K562 (cell line): ENCODE data around the gene KIN. TPM values are rescaled to one million over a fixed set of nuclear protein-coding genes. Genes with fewer than 3 reads are reported as not detected.

Source experiments
- ATF6 ChIP-seq: sonication (generic); formaldehyde crosslinking; IDR thresholded peaks from 2 replicates; pipeline ENCODE4 v1.4.0; 2020; ENCODE audit warnings: mild to moderate bottlenecking, missing genetic modification reagents
- GABPB1 ChIP-seq: sonication (generic); formaldehyde crosslinking; IDR thresholded peaks from 2 replicates; pipeline ENCODE4 v1.8.0; 2022; ENCODE audit warnings: mild to moderate bottlenecking, missing genetic modification reagents
- HMGN3 ChIP-seq: IDR thresholded peaks from 2 replicates; pipeline ENCODE4 v1.6.1; 2011; ENCODE audit warnings: borderline replicate concordance, low read depth, mild to moderate bottlenecking, mixed read lengths, low read length; ENCODE audit not compliant: insufficient read length; ENCODE audit errors: extremely low read depth
- NFIC ChIP-seq: fragments of 450-650 bp; IDR thresholded peaks from 2 replicates; pipeline ENCODE4 v1.6.1; 2017; ENCODE audit warnings: mild to moderate bottlenecking, inconsistent platforms
- NR2C1 ChIP-seq, 2 experiments: fragments of 450-650 bp; IDR thresholded peaks; 2 replicates each; pipeline ENCODE4 v1.6.1; 2017; ENCODE audit warnings: mild to moderate bottlenecking in 2 of 2, antibody characterized with exemption in 1 of 2, inconsistent platforms in 1 of 2, missing compliant biosample characterization in 1 of 2, missing genetic modification characterization in 1 of 2
- PCBP1 ChIP-seq: fragments of 200-400 bp; formaldehyde crosslinking; IDR thresholded peaks from 2 replicates; pipeline ENCODE4 v1.6.1; 2018; ENCODE audit warnings: mild to moderate bottlenecking, low read depth, low read length; ENCODE audit not compliant: poor library complexity, severe bottlenecking
- PRPF4 ChIP-seq: fragments of 200-400 bp; formaldehyde crosslinking; IDR thresholded peaks from one replicate; pipeline ENCODE4 v1.6.1; 2017; ENCODE audit warnings: low read length, low read depth, mild to moderate bottlenecking; ENCODE audit not compliant: insufficient read depth, poor library complexity, severe bottlenecking
- SMAD1 ChIP-seq: fragments of 150-350 bp; IDR thresholded peaks from 2 replicates; pipeline ENCODE4 v1.6.1; 2014; ENCODE audit warnings: low read length, low read depth; ENCODE audit not compliant: partially characterized antibody
- SMAD2 ChIP-seq: fragments of 150-350 bp; IDR thresholded peaks from 2 replicates; pipeline ENCODE4 v1.6.1; 2014; ENCODE audit warnings: low read depth, mild to moderate bottlenecking, low read length
- ZMIZ1 ChIP-seq, 2 experiments: fragments of 150-350 bp in 1 of 2; IDR thresholded peaks; 2 replicates each; pipeline ENCODE4 v1.6.1; 2012 to 2016; ENCODE audit warnings: low read depth in 2 of 2, low read length in 2 of 2, mild to moderate bottlenecking in 1 of 2, moderate library complexity in 1 of 2
- ZNF174 ChIP-seq: fragments of 250-450 bp; sonication (Bioruptor Pico); IDR thresholded peaks from 2 replicates; pipeline ENCODE4 v1.4.0; 2020; ENCODE audit warnings: mild to moderate bottlenecking
- ZNF253 ChIP-seq: fragments of 250-450 bp; sonication (Bioruptor Pico); conservative IDR thresholded peaks from 2 replicates; pipeline ENCODE4 v1.6.1; 2021; ENCODE audit warnings: mild to moderate bottlenecking
- polyA plus RNA-seq, 8 experiments: library from polyadenylated mRNA; depleted of rRNA in 4 of 8; stranded (reverse) in 5 of 8; unstranded in 3 of 8; fragments of >200 nt; fragmentation: Nextera tagmentation in 2 of 8; fragmentation: Illumina TruSeq in 1 of 8; extraction: Ambion mirVana in 2 of 8; extraction: Trizol in 1 of 8; gene quantifications; 2 replicates each; pipeline versions ENCODE4 v1.2.1 to v1.2.3, GENCODE V29; 2011 to 2014; ENCODE audit warnings: inconsistent platforms in 1 of 8, missing spikeins in 1 of 8
- total RNA-seq, 7 experiments: library from RNA; depleted of rRNA in 6 of 7; stranded (reverse); fragments of >200 nt in 6 of 7; fragmentation: Illumina TruSeq in 2 of 7; extraction: Trizol in 2 of 7; gene quantifications; 2 replicates each; pipeline versions ENCODE4 v1.2.1 to v1.2.3, GENCODE V29; 2011 to 2021; ENCODE audit warnings: low replicate concordance in 1 of 7
- TF ChIP-seq, protein P1 (sequence below): fragments of 200-800 bp; sonication (Bioruptor generic); IDR thresholded peaks from 2 replicates; pipeline ENCODE4 v1.6.1; 2017; ENCODE audit warnings: missing genetic modification characterization, missing compliant biosample characterization
- TF ChIP-seq, protein P2 (sequence below): fragments of 250-450 bp; sonication (Bioruptor Pico); IDR thresholded peaks from 2 replicates; pipeline ENCODE4 v1.8.0; 2022; ENCODE audit warnings: moderate library complexity, mild to moderate bottlenecking, inconsistent platforms
- TF ChIP-seq, protein P3 (sequence below): sonication (generic); formaldehyde crosslinking; IDR thresholded peaks from 2 replicates; pipeline ENCODE4 v1.9.0; 2022; ENCODE audit warnings: mild to moderate bottlenecking, missing genetic modification reagents

The KIN gene
- total and polyA plus RNA-seq, 9 of the 15 experiments (the other 6 are each of a cell fraction or from before 2014, with no cell fraction given) = 11.7 to 35.6 (median 16.0) TPM

DNA sequence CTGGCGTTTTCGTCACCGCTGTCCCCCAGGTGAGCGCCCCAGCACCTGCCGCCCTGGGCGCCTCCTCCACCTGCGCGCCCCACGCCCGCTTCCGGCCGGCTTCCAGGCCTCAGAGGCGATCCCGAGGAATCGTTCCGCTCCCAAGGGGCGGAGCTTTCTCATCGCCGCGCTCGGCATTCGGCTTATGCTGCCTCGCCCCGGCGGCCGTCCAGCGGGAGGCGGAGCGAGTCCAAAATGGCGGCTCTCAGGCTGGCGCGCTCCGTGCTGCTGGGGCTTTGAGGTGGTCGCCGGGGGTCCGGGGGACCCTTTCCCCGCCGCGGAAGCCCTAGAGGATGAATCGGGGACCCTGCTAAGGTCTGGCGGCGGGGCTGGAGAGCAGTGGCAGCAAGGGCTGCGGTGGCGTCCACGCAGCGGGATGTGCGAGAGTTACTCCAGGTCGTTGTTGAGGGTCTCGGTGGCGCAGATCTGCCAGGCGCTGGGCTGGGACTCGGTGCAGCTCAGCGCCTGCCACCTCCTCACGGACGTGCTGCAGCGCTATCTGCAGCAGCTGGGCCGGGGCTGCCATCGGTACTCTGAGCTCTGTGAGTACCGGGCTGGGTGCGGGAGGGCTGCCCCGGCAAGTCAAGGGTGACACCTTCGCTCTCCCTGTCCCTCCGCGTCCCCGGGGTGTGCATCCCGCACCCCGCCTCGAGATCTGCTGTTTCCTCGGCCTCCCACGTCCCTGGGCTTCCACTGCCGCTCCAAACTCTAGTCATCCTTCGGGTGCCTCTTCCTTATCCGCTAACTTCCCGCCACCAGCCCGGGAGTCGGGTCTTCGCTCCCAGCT lies 30.7 kb upstream of the KIN start, which contains the start of gene TAF3 (continued):
- TF ChIP-seq, protein P1, sequence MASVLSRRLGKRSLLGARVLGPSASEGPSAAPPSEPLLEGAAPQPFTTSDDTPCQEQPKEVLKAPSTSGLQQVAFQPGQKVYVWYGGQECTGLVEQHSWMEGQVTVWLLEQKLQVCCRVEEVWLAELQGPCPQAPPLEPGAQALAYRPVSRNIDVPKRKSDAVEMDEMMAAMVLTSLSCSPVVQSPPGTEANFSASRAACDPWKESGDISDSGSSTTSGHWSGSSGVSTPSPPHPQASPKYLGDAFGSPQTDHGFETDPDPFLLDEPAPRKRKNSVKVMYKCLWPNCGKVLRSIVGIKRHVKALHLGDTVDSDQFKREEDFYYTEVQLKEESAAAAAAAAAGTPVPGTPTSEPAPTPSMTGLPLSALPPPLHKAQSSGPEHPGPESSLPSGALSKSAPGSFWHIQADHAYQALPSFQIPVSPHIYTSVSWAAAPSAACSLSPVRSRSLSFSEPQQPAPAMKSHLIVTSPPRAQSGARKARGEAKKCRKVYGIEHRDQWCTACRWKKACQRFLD (CRISPR knock-in tag) = peak; percentile 96
- peak; percentile 58 for TF ChIP-seq SMAD1
- TF ChIP-seq ATF6 (CRISPR knock-in tag) = no peak
- TF ChIP-seq, protein P2, sequence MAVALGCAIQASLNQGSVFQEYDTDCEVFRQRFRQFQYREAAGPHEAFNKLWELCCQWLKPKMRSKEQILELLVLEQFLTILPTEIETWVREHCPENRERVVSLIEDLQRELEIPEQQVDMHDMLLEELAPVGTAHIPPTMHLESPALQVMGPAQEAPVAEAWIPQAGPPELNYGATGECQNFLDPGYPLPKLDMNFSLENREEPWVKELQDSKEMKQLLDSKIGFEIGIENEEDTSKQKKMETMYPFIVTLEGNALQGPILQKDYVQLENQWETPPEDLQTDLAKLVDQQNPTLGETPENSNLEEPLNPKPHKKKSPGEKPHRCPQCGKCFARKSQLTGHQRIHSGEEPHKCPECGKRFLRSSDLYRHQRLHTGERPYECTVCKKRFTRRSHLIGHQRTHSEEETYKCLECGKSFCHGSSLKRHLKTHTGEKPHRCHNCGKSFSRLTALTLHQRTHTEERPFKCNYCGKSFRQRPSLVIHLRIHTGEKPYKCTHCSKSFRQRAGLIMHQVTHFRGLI = no peak
- TF ChIP-seq, protein P3, sequence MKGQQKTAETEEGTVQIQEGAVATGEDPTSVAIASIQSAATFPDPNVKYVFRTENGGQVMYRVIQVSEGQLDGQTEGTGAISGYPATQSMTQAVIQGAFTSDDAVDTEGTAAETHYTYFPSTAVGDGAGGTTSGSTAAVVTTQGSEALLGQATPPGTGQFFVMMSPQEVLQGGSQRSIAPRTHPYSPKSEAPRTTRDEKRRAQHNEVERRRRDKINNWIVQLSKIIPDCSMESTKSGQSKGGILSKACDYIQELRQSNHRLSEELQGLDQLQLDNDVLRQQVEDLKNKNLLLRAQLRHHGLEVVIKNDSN (CRISPR knock-in tag) = no peak
- peak; percentile 25 to 96; a peak in 2 of 4 replicates for TF ChIP-seq ZMIZ1 (IDR thresholded peaks at IDR 0.05; ENCODE audit: low read depth in 2 of 2, low read length in 2 of 2)
- TF ChIP-seq HMGN3 = peak; percentile 58
- peak; percentile 84 for TF ChIP-seq GABPB1 (CRISPR knock-in tag)
- no peak for TF ChIP-seq NR2C1 (IDR thresholded peaks at IDR 0.05)
- TF ChIP-seq NR2C1 (tag; IDR thresholded peaks at IDR 0.05) = no peak
- peak; percentile 55 for TF ChIP-seq PCBP1
- no peak for TF ChIP-seq ZNF174
- TF ChIP-seq ZNF253 (CRISPR knock-in tag) = no peak
- no peak for TF ChIP-seq PRPF4
- peak; percentile 63 for TF ChIP-seq NFIC
- TF ChIP-seq SMAD2 = no peak
